ENCODE measurements around the gene LMTK2.

- TF ChIP-seq CTCF (conservative IDR thresholded peaks at IDR 0.05; ENCODE audit: low read depth in 2 of 2), result no peak
- no peak for TF ChIP-seq POLR2AphosphoS5 (IDR thresholded peaks at IDR 0.05; ENCODE audit: low read depth)
- no peak for TF ChIP-seq JUNB (IDR thresholded peaks at IDR 0.05; ENCODE audit: unreplicated experiment)
- no peak for TF ChIP-seq EZH2phosphoT487 (IDR thresholded peaks at IDR 0.05; ENCODE audit: unreplicated experiment)
- TF ChIP-seq STAT1 (IDR thresholded peaks at IDR 0.05; ENCODE audit: unreplicated experiment), result no peak
- no peak for TF ChIP-seq REST (IDR thresholded peaks at IDR 0.05; ENCODE audit: unreplicated experiment)
- TF ChIP-seq ZNF114 (CRISPR knock-in tag; IDR thresholded peaks at IDR 0.05), result no peak
- no peak for TF ChIP-seq EZH2 (IDR thresholded peaks at IDR 0.05; ENCODE audit: low read depth, unreplicated experiment)
- TF ChIP-seq ZNF331 (CRISPR knock-in tag; IDR thresholded peaks at IDR 0.05; ENCODE audit: low read depth), result no peak
- TF ChIP-seq CREB1 (CRISPR knock-in tag; IDR thresholded peaks at IDR 0.05; ENCODE audit: low read depth), result no peak
- TF ChIP-seq ZNF462 (CRISPR knock-in tag; IDR thresholded peaks at IDR 0.05), result no peak
- no peak for TF ChIP-seq ETS1 (IDR thresholded peaks at IDR 0.05)
- TF ChIP-seq NANOG (IDR thresholded peaks at IDR 0.05; ENCODE audit: borderline replicate concordance), result no peak
Observed at GRCh38 chr7:98202367-98203195, 95.9 kb downstream of the LMTK2 start.
